ENCODE measurements around the gene TMC1.
"Not testable (repeated sequence)": the region's sequence is repeated elsewhere in the genome, so short reads cannot be mapped to it uniquely, and the experiment has no call there.

Gene TMC1

DNA sequence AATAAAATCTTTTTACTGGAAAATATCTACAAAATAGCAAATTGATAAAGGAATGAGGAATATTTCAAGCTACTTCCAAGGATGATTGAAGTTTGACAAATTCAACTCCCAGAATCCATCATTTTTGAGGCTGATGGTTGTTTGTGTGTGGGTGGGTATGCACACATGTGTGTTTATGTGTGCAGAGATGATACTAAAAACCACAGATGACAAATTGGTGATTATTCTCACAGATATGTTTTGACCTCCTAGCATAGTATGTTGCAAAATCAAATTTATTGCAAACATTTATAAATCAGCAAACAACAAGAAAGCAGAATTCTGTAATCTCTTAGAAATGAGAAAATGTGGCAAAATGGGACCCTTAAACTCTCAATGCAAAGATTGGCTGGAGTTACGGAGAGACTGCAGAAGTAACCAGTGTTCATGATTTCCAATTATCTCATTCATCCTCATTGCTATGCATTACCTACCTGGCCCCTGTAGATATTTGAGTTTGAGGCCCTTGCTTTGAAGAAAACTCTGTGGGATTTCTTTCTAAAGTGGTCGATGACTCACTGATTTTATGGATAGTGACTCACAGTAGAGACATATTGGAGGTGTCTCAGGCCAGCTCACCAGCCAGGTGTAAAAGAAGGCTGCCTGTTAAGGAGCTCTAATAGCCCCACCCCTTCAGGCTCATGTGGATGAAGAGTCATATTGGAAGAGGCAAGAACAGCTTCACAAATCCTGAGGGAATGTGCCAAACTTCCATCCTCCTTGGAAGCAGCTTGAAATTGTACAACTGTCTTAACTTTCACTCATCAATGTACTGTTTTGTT, 44.6 kb upstream of the TMC1 start:
- Histone ChIP-seq H3K9me3 (ENCODE audit: low read length) (no peaks in the 10 kb centered on the region), H3K4me1 (ENCODE audit: insufficient read depth, low read length, severe bottlenecking) (no peaks in the 10 kb centered on the region), H3K27me3 (ENCODE audit: insufficient read depth, low read length) (no peaks in the 10 kb centered on the region), H3K79me2 (ENCODE audit: insufficient read depth, low read length) (no peaks in the 10 kb centered on the region), H2AFZ (ENCODE audit: low read length) (no peak overlapping the region), H4K20me1 (ENCODE audit: insufficient read depth, low read length) (no peaks in the 10 kb centered on the region), H3K36me3 (ENCODE audit: insufficient read depth, low read length) (no peaks in the 10 kb centered on the region), H3F3A (ENCODE audit: insufficient read depth, low read length) (no peaks in the 10 kb centered on the region), H3K4me3 (ENCODE audit: low read depth, low read length, poor library complexity, severe bottlenecking) (no peak overlapping the region), H3K9me2 (ENCODE audit: low read depth, low read length) (no peaks in the 10 kb centered on the region), H3K4me2 (ENCODE audit: low read length) (no peak overlapping the region), H3K9ac (ENCODE audit: low read length) (no peak overlapping the region), H3K27ac (ENCODE audit: low read depth, low read length, poor library complexity, severe bottlenecking) (no peak overlapping the region)
- TF ChIP-seq EZH2 (IDR thresholded peaks at IDR 0.05; ENCODE audit: borderline replicate concordance, low read length), result no peak
- TF ChIP-seq, protein P1, sequence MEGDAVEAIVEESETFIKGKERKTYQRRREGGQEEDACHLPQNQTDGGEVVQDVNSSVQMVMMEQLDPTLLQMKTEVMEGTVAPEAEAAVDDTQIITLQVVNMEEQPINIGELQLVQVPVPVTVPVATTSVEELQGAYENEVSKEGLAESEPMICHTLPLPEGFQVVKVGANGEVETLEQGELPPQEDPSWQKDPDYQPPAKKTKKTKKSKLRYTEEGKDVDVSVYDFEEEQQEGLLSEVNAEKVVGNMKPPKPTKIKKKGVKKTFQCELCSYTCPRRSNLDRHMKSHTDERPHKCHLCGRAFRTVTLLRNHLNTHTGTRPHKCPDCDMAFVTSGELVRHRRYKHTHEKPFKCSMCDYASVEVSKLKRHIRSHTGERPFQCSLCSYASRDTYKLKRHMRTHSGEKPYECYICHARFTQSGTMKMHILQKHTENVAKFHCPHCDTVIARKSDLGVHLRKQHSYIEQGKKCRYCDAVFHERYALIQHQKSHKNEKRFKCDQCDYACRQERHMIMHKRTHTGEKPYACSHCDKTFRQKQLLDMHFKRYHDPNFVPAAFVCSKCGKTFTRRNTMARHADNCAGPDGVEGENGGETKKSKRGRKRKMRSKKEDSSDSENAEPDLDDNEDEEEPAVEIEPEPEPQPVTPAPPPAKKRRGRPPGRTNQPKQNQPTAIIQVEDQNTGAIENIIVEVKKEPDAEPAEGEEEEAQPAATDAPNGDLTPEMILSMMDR (IDR thresholded peaks at IDR 0.05; ENCODE audit: low read length), result no peak

DNA sequence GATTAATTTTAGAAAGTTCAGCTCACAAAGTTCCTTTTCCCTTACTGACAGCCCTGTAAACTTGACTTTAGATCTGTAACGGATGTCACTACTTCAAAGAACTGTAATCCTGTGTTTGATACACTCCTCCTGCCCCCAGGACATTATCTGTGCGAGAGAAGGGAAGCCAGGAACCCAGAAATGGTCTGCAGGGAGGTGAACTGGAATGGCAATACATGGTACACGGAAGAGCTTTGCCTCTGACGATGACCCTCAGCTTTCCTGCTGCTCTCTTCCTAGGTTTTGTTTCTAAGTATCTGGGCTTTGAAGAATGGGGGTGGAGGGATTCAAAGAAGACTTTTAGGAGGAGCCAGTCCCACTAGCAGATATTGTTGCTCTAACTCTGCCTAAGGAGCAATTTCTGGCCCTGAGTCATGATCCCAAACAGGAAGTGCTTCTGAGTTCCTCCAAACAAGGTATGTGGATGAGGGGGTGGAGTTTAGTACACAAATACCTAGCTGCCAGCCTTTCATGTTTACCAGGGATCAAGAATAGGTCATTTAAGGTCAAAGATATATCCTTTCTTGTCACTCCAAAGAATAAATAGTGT, 43.4 kb upstream of the TMC1 start:
- H3K9me2 ChIP-seq (ENCODE audit: low read depth, low read length), result no peaks in the 10 kb centered on the region
- no peaks in the 10 kb centered on the region for H3F3A ChIP-seq (ENCODE audit: insufficient read depth, low read length)
- no peaks in the 10 kb centered on the region for H3K9me3 ChIP-seq (ENCODE audit: low read length)
- no peak overlapping the region for H2AFZ ChIP-seq (ENCODE audit: low read length)
- no peaks in the 10 kb centered on the region for H3K4me1 ChIP-seq (ENCODE audit: insufficient read depth, low read length, severe bottlenecking)
- no peak overlapping the region for H3K27ac ChIP-seq (ENCODE audit: low read depth, low read length, poor library complexity, severe bottlenecking)
- no peak overlapping the region for H3K4me2 ChIP-seq (ENCODE audit: low read length)
- H3K4me3 ChIP-seq (ENCODE audit: low read depth, low read length, poor library complexity, severe bottlenecking), result no peak overlapping the region
- no peaks in the 10 kb centered on the region for H3K79me2 ChIP-seq (ENCODE audit: insufficient read depth, low read length)
- no peak overlapping the region for H3K9ac ChIP-seq (ENCODE audit: low read length)
- H4K20me1 ChIP-seq (ENCODE audit: insufficient read depth, low read length), result no peaks in the 10 kb centered on the region
- no peaks in the 10 kb centered on the region for H3K36me3 ChIP-seq (ENCODE audit: insufficient read depth, low read length)
- H3K27me3 ChIP-seq (ENCODE audit: insufficient read depth, low read length), result no peaks in the 10 kb centered on the region
- TF ChIP-seq EZH2 (IDR thresholded peaks at IDR 0.05; ENCODE audit: borderline replicate concordance, low read length), result no peak
- TF ChIP-seq, protein P1 (IDR thresholded peaks at IDR 0.05; ENCODE audit: low read length), result no peak

DNA sequence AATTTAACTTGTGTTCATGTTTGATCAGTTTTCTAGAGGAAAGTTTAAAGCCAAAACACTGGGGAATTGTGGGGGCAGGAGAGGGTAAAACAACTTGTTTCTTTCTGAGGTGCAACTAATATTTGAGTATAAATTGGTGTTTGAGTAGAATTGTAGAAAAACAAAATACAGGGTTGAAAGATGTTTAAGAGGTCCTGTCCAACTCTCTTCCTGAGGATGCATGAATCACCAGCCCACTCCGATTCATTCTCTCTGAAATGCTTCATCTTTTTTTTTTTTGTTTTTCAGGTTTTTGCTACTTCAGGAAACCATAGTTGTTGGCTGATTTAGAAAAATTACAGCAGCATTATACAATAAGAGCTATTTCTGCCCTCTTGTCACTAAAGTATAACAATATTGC, 42.4 kb upstream of the TMC1 start:
- Histone ChIP-seq H3K9me3 (ENCODE audit: low read length) (no peaks in the 10 kb centered on the region), H4K20me1 (ENCODE audit: insufficient read depth, low read length) (no peaks in the 10 kb centered on the region), H3K4me1 (ENCODE audit: insufficient read depth, low read length, severe bottlenecking) (no peaks in the 10 kb centered on the region), H3K9ac (ENCODE audit: low read length) (no peak overlapping the region), H3K4me3 (ENCODE audit: low read depth, low read length, poor library complexity, severe bottlenecking) (no peak overlapping the region), H2AFZ (ENCODE audit: low read length) (no peak overlapping the region), H3K27me3 (ENCODE audit: insufficient read depth, low read length) (no peaks in the 10 kb centered on the region), H3K79me2 (ENCODE audit: insufficient read depth, low read length) (no peaks in the 10 kb centered on the region), H3K4me2 (ENCODE audit: low read length) (no peak overlapping the region), H3K27ac (ENCODE audit: low read depth, low read length, poor library complexity, severe bottlenecking) (no peak overlapping the region), H3K9me2 (ENCODE audit: low read depth, low read length) (no peaks in the 10 kb centered on the region), H3K36me3 (ENCODE audit: insufficient read depth, low read length) (no peaks in the 10 kb centered on the region), H3F3A (ENCODE audit: insufficient read depth, low read length) (no peaks in the 10 kb centered on the region)
- TF ChIP-seq, protein P1 (IDR thresholded peaks at IDR 0.05; ENCODE audit: low read length), result no peak
- no peak for TF ChIP-seq EZH2 (IDR thresholded peaks at IDR 0.05; ENCODE audit: borderline replicate concordance, low read length)

DNA sequence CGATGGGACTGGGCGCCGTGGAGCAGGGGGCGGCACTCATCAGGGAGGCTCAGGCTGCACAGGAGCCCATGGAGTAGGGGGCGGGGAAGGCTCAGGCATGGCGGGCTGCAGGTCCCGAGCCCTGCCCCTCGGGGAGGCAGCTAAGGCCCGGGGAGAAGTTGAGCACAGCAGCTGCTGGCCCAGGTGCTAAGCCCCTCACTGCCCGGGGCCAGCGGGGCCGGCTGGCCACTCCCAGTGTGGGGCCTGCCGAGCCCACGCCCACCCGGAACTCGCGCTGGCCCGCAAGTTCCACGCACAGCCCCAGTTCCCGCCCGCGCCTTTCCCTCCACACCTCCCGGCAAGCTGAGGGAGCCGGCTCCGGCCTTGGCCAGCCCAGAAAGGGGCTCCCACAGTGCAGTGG, 41.1 kb upstream of the TMC1 start:
- H3F3A ChIP-seq (ENCODE audit: insufficient read depth, low read length); H2AFZ ChIP-seq (ENCODE audit: low read length); H3K4me3 ChIP-seq (ENCODE audit: low read depth, low read length, poor library complexity, severe bottlenecking); H3K9me3 ChIP-seq (ENCODE audit: low read length); H3K4me1 ChIP-seq (ENCODE audit: insufficient read depth, low read length, severe bottlenecking); H3K9me2 ChIP-seq (ENCODE audit: low read depth, low read length); H4K20me1 ChIP-seq (ENCODE audit: insufficient read depth, low read length); H3K27ac ChIP-seq (ENCODE audit: low read depth, low read length, poor library complexity, severe bottlenecking); H3K4me2 ChIP-seq (ENCODE audit: low read length); H3K36me3 ChIP-seq (ENCODE audit: insufficient read depth, low read length); H3K79me2 ChIP-seq (ENCODE audit: insufficient read depth, low read length); H3K9ac ChIP-seq (ENCODE audit: low read length); H3K27me3 ChIP-seq (ENCODE audit: insufficient read depth, low read length): not testable (repeated sequence)

All from OCI-LY1 (cell line).